ENCODE data around the gene GGTLC1. TPM values are rescaled to one million over a fixed set of nuclear protein-coding genes. Genes with fewer than 3 reads are reported as not detected.

Gene GGTLC1
- total RNA-seq, 5 donors from 2014 or later (not counting 1 experiment from before 2014, with no cell fraction given) = not detected

GRCh38 chr20:24007758-24008157 lies 19.2 kb upstream of the GGTLC1 start:
- no peak for ATAC-seq (replicated peaks in 1 of 4)
- H3K4me3 Mint-ChIP-seq = no peak overlapping the region
- ChIA-PET POLR2A (no interaction called here), CTCF (interaction anchor here in 1 of 2 donors (0.9 kb wide), 1 partner anchor 18 kb away, joined by 3 read pairs; no protein-coding TSS in a partner anchor)
- H3K4me1 ChIP-seq (ENCODE audit: control insufficient read depth in 1 of 2, extremely low read depth in 1 of 2, insufficient read depth in 2 of 2, low read length in 2 of 2) = peaks cover 0 to 4% of the 10 kb centered on the region in 2 experiments
- peaks cover 0 to 3% of the 10 kb centered on the region in 2 experiments for H3K27me3 ChIP-seq (replicated peaks in 1 of 2; ENCODE audit: control insufficient read depth in 2 of 2, extremely low read depth in 1 of 2, insufficient read depth in 2 of 2, low read length in 1 of 2)
- no peaks in the 10 kb centered on the region for H3K9me3 ChIP-seq
- H3K4me3 ChIP-seq (ENCODE audit: control insufficient read depth in 1 of 2, extremely low read depth in 1 of 2, low read length in 1 of 2) = no peak overlapping the region
- DNase-seq = no peak
- peaks cover 2 to 22% (median 7%) of the 10 kb centered on the region in 3 donors for H3K4me1 Mint-ChIP-seq
- H3K36me3 Mint-ChIP-seq = no peaks in the 10 kb centered on the region
- no peak overlapping the region for H3K27ac ChIP-seq (ENCODE audit: low read length)
- 78% methylated on average over 3 of the region's 3 CpGs for WGBS (ENCODE audit: insufficient coverage)
- H3K27ac Mint-ChIP-seq = no peak overlapping the region
- no peaks in the 10 kb centered on the region for H3K27me3 Mint-ChIP-seq
- H3K9me3 Mint-ChIP-seq = no peaks in the 10 kb centered on the region
- no peaks in the 10 kb centered on the region for H3K36me3 ChIP-seq (ENCODE audit: control insufficient read depth in 2 of 2, extremely low read depth in 1 of 2, insufficient read depth in 1 of 2, low read length in 1 of 2)

- Histone ChIP-seq H3K36me3 (ENCODE audit: control insufficient read depth in 2 of 2, extremely low read depth in 1 of 2, insufficient read depth in 1 of 2, low read length in 1 of 2) (no peaks in the 10 kb centered on the region), H3K4me3 (ENCODE audit: control insufficient read depth in 1 of 2, extremely low read depth in 1 of 2, low read length in 1 of 2) (no peak overlapping the region), H3K9me3 (no peaks in the 10 kb centered on the region), H3K27ac (ENCODE audit: low read length) (no peak overlapping the region), H3K27me3 (replicated peaks in 1 of 2; ENCODE audit: control insufficient read depth in 2 of 2, extremely low read depth in 1 of 2, insufficient read depth in 2 of 2, low read length in 1 of 2) (no peaks in the 10 kb centered on the region), H3K4me1 (ENCODE audit: control insufficient read depth in 1 of 2, extremely low read depth in 1 of 2, insufficient read depth in 2 of 2, low read length in 2 of 2) (peaks cover 0 to 2% of the 10 kb centered on the region in 2 experiments)
- Mint-ChIP-seq H3K4me1 (peaks cover 1 to 25% (median 5%) of the 10 kb centered on the region in 3 donors), H3K27me3 (no peaks in the 10 kb centered on the region), H3K27ac (no peak overlapping the region), H3K9me3 (no peaks in the 10 kb centered on the region), H3K4me3 (no peak overlapping the region), H3K36me3 (no peaks in the 10 kb centered on the region)
- ATAC-seq (replicated peaks in 1 of 4) (no peak), DNase-seq (no peak)
- ChIA-PET POLR2A (no interaction called here), CTCF (interaction anchor here (0.6 to 0.9 kb wide), 2 partner anchors 19 to 66 kb away, joined by 3 to 4 read pairs; no protein-coding TSS in a partner anchor)
- 87% methylated on average over 6 of the region's 8 CpGs for WGBS (ENCODE audit: insufficient coverage)
Observed at GRCh38 chr20:24007073-24007595, 18.6 kb upstream of the GGTLC1 start.

- Mint-ChIP-seq H3K9me3 (no peaks in the 10 kb centered on the region), H3K4me1 (peaks cover 1 to 20% (median 2%) of the 10 kb centered on the region in 3 donors), H3K4me3 (no peak overlapping the region), H3K36me3 (no peaks in the 10 kb centered on the region), H3K27me3 (no peaks in the 10 kb centered on the region), H3K27ac (no peak overlapping the region)
- no peak overlapping the region for H3K4me3 ChIP-seq (ENCODE audit: control insufficient read depth in 1 of 2, extremely low read depth in 1 of 2, low read length in 1 of 2)
- H3K36me3 ChIP-seq (ENCODE audit: control insufficient read depth in 2 of 2, extremely low read depth in 1 of 2, insufficient read depth in 1 of 2, low read length in 1 of 2) = no peaks in the 10 kb centered on the region
- ATAC-seq (replicated peaks in 1 of 4) (no peak), DNase-seq (no peak)
- peaks cover 0 to 2% of the 10 kb centered on the region in 2 experiments for H3K4me1 ChIP-seq (ENCODE audit: control insufficient read depth in 1 of 2, extremely low read depth in 1 of 2, insufficient read depth in 2 of 2, low read length in 2 of 2)
- ChIA-PET CTCF (interaction anchor here in 1 of 2 donors (0.6 kb wide), 1 partner anchor 66 kb away, joined by 4 read pairs; no protein-coding TSS in a partner anchor), POLR2A (no interaction called here)
- H3K27ac ChIP-seq (ENCODE audit: low read length) = no peak overlapping the region
- H3K9me3 ChIP-seq = no peaks in the 10 kb centered on the region
- WGBS (ENCODE audit: insufficient coverage) = 83% methylated on average over 7 of the region's 7 CpGs
- peaks cover 0 to 2% of the 10 kb centered on the region in 2 experiments for H3K27me3 ChIP-seq (replicated peaks in 1 of 2; ENCODE audit: control insufficient read depth in 2 of 2, extremely low read depth in 1 of 2, insufficient read depth in 2 of 2, low read length in 1 of 2)
Observed at GRCh38 chr20:24006626-24007025, 18.0 kb upstream of the GGTLC1 start.

- CTCF ChIA-PET = no interaction called here
- WGBS (ENCODE audit: insufficient coverage) = 90% methylated on average over 9 of the region's 9 CpGs
Observed at GRCh38 chr20:24004471-24004870, 15.9 kb upstream of the GGTLC1 start.

GRCh38 chr20:24002896-24003295 lies 14.3 kb upstream of the GGTLC1 start:
- WGBS (ENCODE audit: insufficient coverage) = 97% methylated on average over 12 of the region's 13 CpGs
- H3K36me3 Mint-ChIP-seq = no peaks in the 10 kb centered on the region
- Histone ChIP-seq H3K9me3 (no peaks in the 10 kb centered on the region), H3K4me1 (ENCODE audit: control insufficient read depth in 1 of 2, extremely low read depth in 1 of 2, insufficient read depth in 2 of 2, low read length in 2 of 2) (no peaks in the 10 kb centered on the region), H3K36me3 (ENCODE audit: control insufficient read depth in 2 of 2, extremely low read depth in 1 of 2, insufficient read depth in 1 of 2, low read length in 1 of 2) (no peaks in the 10 kb centered on the region), H3K4me3 (ENCODE audit: control insufficient read depth in 1 of 2, extremely low read depth in 1 of 2, low read length in 1 of 2) (no peak overlapping the region), H3K27ac (ENCODE audit: low read length) (no peak overlapping the region), H3K27me3 (replicated peaks in 1 of 2; ENCODE audit: control insufficient read depth in 2 of 2, extremely low read depth in 1 of 2, insufficient read depth in 2 of 2, low read length in 1 of 2) (peaks cover 0 to 12% of the 10 kb centered on the region in 2 experiments)
- POLR2A ChIA-PET = no interaction called here
- no peak for ATAC-seq (replicated peaks in 1 of 4)
- no peak overlapping the region for H3K4me3 Mint-ChIP-seq
- no peaks in the 10 kb centered on the region for H3K9me3 Mint-ChIP-seq
- H3K27ac Mint-ChIP-seq = no peak overlapping the region
- peaks cover 0 to 9% (median 1%) of the 10 kb centered on the region in 3 donors for H3K4me1 Mint-ChIP-seq
- no peak for DNase-seq
- H3K27me3 Mint-ChIP-seq = peaks cover 4 to 7% of the 10 kb centered on the region in 2 donors
- CTCF ChIA-PET = no interaction called here

More at GRCh38 chr20:24004471-24004870, 15.9 kb upstream of the GGTLC1 start:
- ATAC-seq (replicated peaks in 1 of 4) (no peak), DNase-seq (no peak)
- H3K27ac ChIP-seq (ENCODE audit: low read length) = no peak overlapping the region
- POLR2A ChIA-PET = no interaction called here
- Mint-ChIP-seq H3K27me3 (no peaks in the 10 kb centered on the region), H3K4me1 (peaks cover 1 to 17% (median 2%) of the 10 kb centered on the region in 3 donors), H3K36me3 (no peaks in the 10 kb centered on the region), H3K4me3 (no peak overlapping the region), H3K9me3 (no peaks in the 10 kb centered on the region), H3K27ac (peak overlapping the region in 1 of 2 donors; percentile 16)
- H3K36me3 ChIP-seq (ENCODE audit: control insufficient read depth in 2 of 2, extremely low read depth in 1 of 2, insufficient read depth in 1 of 2, low read length in 1 of 2) = no peaks in the 10 kb centered on the region
- peaks cover 0 to 6% of the 10 kb centered on the region in 2 experiments for H3K27me3 ChIP-seq (replicated peaks in 1 of 2; ENCODE audit: control insufficient read depth in 2 of 2, extremely low read depth in 1 of 2, insufficient read depth in 2 of 2, low read length in 1 of 2)
- no peak overlapping the region for H3K4me3 ChIP-seq (ENCODE audit: control insufficient read depth in 1 of 2, extremely low read depth in 1 of 2, low read length in 1 of 2)
- no peaks in the 10 kb centered on the region for H3K9me3 ChIP-seq
- H3K4me1 ChIP-seq (ENCODE audit: control insufficient read depth in 1 of 2, extremely low read depth in 1 of 2, insufficient read depth in 2 of 2, low read length in 2 of 2) = no peaks in the 10 kb centered on the region

- Mint-ChIP-seq H3K4me1 (peaks cover 0 to 9% (median 1%) of the 10 kb centered on the region in 3 donors), H3K4me3 (no peak overlapping the region), H3K27me3 (peaks cover 4 to 7% of the 10 kb centered on the region in 2 donors), H3K27ac (no peak overlapping the region), H3K36me3 (no peaks in the 10 kb centered on the region), H3K9me3 (no peaks in the 10 kb centered on the region)
- 84% methylated on average over 5 of the region's 7 CpGs for WGBS (ENCODE audit: insufficient coverage)
- Histone ChIP-seq H3K27me3 (replicated peaks in 1 of 2; ENCODE audit: control insufficient read depth in 2 of 2, extremely low read depth in 1 of 2, insufficient read depth in 2 of 2, low read length in 1 of 2) (peaks cover 0 to 12% of the 10 kb centered on the region in 2 experiments), H3K36me3 (ENCODE audit: control insufficient read depth in 2 of 2, extremely low read depth in 1 of 2, insufficient read depth in 1 of 2, low read length in 1 of 2) (no peaks in the 10 kb centered on the region), H3K27ac (ENCODE audit: low read length) (no peak overlapping the region), H3K4me3 (ENCODE audit: control insufficient read depth in 1 of 2, extremely low read depth in 1 of 2, low read length in 1 of 2) (no peak overlapping the region), H3K4me1 (ENCODE audit: control insufficient read depth in 1 of 2, extremely low read depth in 1 of 2, insufficient read depth in 2 of 2, low read length in 2 of 2) (no peaks in the 10 kb centered on the region), H3K9me3 (no peaks in the 10 kb centered on the region)
- CTCF ChIA-PET = no interaction called here
- DNase-seq (no peak), ATAC-seq (replicated peaks in 1 of 4) (no peak)
- POLR2A ChIA-PET = interaction anchor here in 1 of 2 donors (0.6 kb wide), 1 partner anchor 1242 kb away, joined by 3 read pairs; no protein-coding TSS in a partner anchor
Observed at GRCh38 chr20:24001712-24002405, 13.3 kb upstream of the GGTLC1 start.
